Breast epithelium (tissue), 3 donors: ENCODE measurements around the gene CDV3.

Experiments
- CTCF ChIP-seq, 3 donors: fragments of 450-650 bp; IDR thresholded peaks; one replicate each; pipeline ENCODE4 v1.5.1; 2016 to 2017; ENCODE audit warnings: antibody characterized with exemption in 3 of 3, mild to moderate bottlenecking in 3 of 3, moderate library complexity in 3 of 3
- POLR2A ChIP-seq: fragments of 450-650 bp; IDR thresholded peaks from one replicate; pipeline ENCODE4 v1.6.1; 2016; ENCODE audit warnings: antibody characterized with exemption, mild to moderate bottlenecking, moderate library complexity
- POLR2AphosphoS5 ChIP-seq, 3 donors: sonication (generic); formaldehyde crosslinking; IDR thresholded peaks; one replicate each; pipeline ENCODE4 v1.6.1; 2017; ENCODE audit warnings: antibody characterized with exemption in 3 of 3

DNA sequence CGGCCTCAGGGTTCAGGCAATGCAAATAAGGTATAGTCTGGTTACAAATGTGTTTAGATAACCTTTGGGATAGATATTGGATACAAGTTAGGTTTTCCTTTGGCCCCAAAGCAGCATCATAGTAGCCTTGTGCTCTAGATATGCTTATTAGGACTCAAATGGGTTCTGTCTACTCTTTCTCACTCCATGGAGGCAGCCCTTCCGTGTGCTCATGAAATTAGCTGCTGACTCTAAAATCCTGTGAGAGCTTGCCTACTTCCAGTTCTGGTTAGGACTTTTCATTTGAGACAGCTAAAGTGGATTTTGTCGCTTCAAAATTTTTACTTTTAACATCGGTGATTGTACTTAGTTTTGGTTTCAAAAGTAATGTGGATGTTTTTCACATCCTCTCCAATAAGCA, 1.6 kb downstream of the CDV3 start:
- TF ChIP-seq CTCF (IDR thresholded peaks at IDR 0.05) (no peak), POLR2A (no peak), POLR2AphosphoS5 (IDR thresholded peaks at IDR 0.05) (no peak)
